Measurements from ENCODE around the gene PPP2R5D. TPM values are rescaled to one million over a fixed set of nuclear protein-coding genes. Genes with fewer than 3 reads are reported as not detected.
A peak's percentile ranks its signal among the peaks of the same experiment; 100 is the strongest.

The PPP2R5D gene
- total RNA-seq, 2 experiments from 2014 or later: 35.0 to 35.6 TPM

DNA sequence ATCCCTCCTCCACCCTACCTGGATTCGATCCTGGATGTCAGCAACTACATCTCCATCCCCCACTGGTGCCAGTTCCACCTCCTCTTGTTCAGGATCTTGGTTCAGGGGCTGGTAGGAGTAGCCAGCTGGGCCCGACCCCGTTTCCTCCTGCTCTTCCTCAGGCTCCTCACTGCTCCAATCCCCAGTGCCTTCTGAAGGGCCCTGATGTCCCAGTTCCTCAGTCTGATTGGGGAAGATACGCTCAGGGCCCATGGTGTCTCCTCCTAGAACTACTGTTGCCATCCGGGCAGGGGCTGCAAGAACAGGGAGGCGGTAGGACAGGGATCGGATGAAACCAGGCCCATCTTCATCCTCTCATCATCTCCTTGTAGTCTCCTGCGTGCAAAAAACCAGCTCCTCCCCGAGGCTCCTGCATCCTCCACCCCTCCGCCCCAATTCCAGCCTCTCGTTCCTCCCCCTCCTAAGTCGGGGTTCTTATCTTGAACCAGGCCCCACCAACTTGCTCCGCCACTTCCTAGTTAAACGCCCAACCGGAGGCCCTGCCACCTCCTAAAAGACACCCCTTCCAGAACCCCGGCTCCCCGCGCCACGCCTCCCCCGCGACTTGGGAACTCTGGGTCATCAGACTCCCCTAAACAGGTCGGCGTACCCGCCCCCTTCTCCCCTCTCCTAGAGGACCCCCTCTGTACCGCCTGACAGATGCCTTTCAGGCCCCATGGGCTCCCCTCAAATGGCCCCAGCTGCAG, 28.9 kb downstream of the PPP2R5D start:
- TF ChIP-seq, protein P1, sequence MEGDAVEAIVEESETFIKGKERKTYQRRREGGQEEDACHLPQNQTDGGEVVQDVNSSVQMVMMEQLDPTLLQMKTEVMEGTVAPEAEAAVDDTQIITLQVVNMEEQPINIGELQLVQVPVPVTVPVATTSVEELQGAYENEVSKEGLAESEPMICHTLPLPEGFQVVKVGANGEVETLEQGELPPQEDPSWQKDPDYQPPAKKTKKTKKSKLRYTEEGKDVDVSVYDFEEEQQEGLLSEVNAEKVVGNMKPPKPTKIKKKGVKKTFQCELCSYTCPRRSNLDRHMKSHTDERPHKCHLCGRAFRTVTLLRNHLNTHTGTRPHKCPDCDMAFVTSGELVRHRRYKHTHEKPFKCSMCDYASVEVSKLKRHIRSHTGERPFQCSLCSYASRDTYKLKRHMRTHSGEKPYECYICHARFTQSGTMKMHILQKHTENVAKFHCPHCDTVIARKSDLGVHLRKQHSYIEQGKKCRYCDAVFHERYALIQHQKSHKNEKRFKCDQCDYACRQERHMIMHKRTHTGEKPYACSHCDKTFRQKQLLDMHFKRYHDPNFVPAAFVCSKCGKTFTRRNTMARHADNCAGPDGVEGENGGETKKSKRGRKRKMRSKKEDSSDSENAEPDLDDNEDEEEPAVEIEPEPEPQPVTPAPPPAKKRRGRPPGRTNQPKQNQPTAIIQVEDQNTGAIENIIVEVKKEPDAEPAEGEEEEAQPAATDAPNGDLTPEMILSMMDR (conservative IDR thresholded peaks at IDR 0.05; ENCODE audit: low read length): no peak
- no peak for TF ChIP-seq EZH2phosphoT487 (IDR thresholded peaks at IDR 0.05; ENCODE audit: borderline replicate concordance, low read depth, low read length)
- no TSS peak for BruUV-seq (replicated peaks)
- H3K4me2 ChIP-seq (ENCODE audit: low read length): peak overlapping the region; percentile 99
- H3K36me3 ChIP-seq (ENCODE audit: insufficient read depth, low read length): peaks cover 51% of the 10 kb centered on the region; the same call in 1 of the 2 replicates
- no peaks in the 10 kb centered on the region for H4K20me1 ChIP-seq (ENCODE audit: insufficient read depth, low read length)
- CTCF ChIA-PET (ENCODE audit: unreplicated experiment): interaction anchor here (1.0 kb wide), 2 partner anchors 28 to 34 kb away, joined by 3 read pairs; partner anchors contain the start of gene PEX6
- POLR2A ChIA-PET: interaction anchor here (0.6 to 1.6 kb wide), 9 partner anchors 10 to 542 kb away, joined by 3 to 10 read pairs (median 4); partner anchors contain the start of genes CNPY3, KLC4, MRPL2 and PPP2R5D
- peak overlapping the region; percentile 86 for H3K4me3 ChIP-seq (ENCODE audit: low read depth, low read length, poor library complexity, severe bottlenecking)
- DNase-seq (ENCODE audit: low spot score): peak; percentile 29
- no peaks in the 10 kb centered on the region for H3K9me2 ChIP-seq (ENCODE audit: insufficient read depth, low read length)
- H3K9me3 ChIP-seq (ENCODE audit: low read length): no peaks in the 10 kb centered on the region
- intact Hi-C loops (cut with micrococcal nuclease; ENCODE audit: unreplicated experiment): no loop called here
- H3K27ac ChIP-seq (ENCODE audit: low read depth, low read length, poor library complexity, severe bottlenecking): peak overlapping the region; percentile 37
- peak overlapping the region; percentile 69 for H2AFZ ChIP-seq (ENCODE audit: low read length)
- peaks cover 30% of the 10 kb centered on the region for H3K79me2 ChIP-seq (ENCODE audit: insufficient read depth, low read depth, low read length)
- peaks cover 35% of the 10 kb centered on the region for H3K4me1 ChIP-seq (ENCODE audit: insufficient read depth, low read length, poor library complexity, severe bottlenecking)

DNA sequence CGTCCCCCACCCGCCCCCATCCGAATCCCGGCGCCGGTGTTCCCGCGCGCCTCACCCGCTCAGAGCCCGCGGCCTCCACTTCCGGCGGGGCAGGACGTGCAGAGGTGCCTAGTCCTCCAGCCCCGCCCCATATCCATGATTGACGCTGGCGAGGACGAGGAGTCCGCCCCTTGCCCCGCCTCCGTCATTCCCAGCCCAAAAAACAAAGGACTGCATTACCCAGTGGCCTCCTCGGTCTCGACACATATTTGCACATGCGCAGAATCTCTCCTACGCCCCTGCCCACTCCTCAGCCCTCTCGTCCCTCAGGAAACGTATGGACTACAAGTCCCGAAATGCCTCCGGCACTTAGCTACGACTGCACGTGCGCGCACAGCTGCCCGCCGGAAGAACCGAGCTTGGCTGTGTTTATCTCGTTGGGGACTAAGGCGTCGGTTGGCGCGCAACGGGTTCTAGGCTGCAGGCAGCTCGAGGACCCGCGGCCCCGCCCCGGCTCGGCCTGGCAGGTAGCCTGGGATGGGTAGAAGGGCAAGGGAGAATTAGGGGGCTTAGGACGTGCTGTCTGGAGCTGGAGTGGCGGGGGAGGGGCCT, 29.6 kb downstream of the PPP2R5D start, which contains the start of the genes KLHDC3 and MEA1:
KLHDC3 (plus strand) TSS at position 407 of the 591 bp plus-strand sequence. CDS start 2,944 bp downstream, outside the sequence.
MEA1 (minus strand) TSS at position 104 of the 591 bp plus-strand sequence. CDS start 133 bp downstream, outside the sequence.
- H3K27ac ChIP-seq (ENCODE audit: low read depth, low read length, poor library complexity, severe bottlenecking): peak within 1 kb of the TSS; percentile 43
- peak; percentile 100 for DNase-seq (ENCODE audit: low spot score)
- ChIA-PET CTCF (ENCODE audit: unreplicated experiment) (interaction anchor here (0.5 to 1.6 kb wide), 5 partner anchors 28 to 268 kb away, joined by 3 to 5 read pairs (median 3); partner anchors contain the start of genes PEX6 and TBCC), POLR2A (interaction anchor here (0.6 to 1.6 kb wide), 14 partner anchors 9 to 726 kb away, joined by 3 to 10 read pairs (median 4); partner anchors contain the start of genes CNPY3, KLC4, MRPL2 and PEX6)
- peak within 1 kb of the TSS; percentile 69 for H2AFZ ChIP-seq (ENCODE audit: low read length)
- peak within 1 kb of the TSS; percentile 86 for H3K4me3 ChIP-seq (ENCODE audit: low read depth, low read length, poor library complexity, severe bottlenecking)
- peak within 1 kb of the TSS; percentile 99 for H3K4me2 ChIP-seq (ENCODE audit: low read length)
- TF ChIP-seq, protein P1 (conservative IDR thresholded peaks at IDR 0.05; ENCODE audit: low read length): no peak
- no peak for TF ChIP-seq EZH2phosphoT487 (IDR thresholded peaks at IDR 0.05; ENCODE audit: borderline replicate concordance, low read depth, low read length)
- H3K36me3 ChIP-seq (ENCODE audit: insufficient read depth, low read length): peaks cover 51% of the 10 kb centered on the region; the same call in 1 of the 2 replicates
- H3K4me1 ChIP-seq (ENCODE audit: insufficient read depth, low read length, poor library complexity, severe bottlenecking): peaks cover 31% of the 10 kb centered on the region
- no peaks in the 10 kb centered on the region for H3K9me2 ChIP-seq (ENCODE audit: insufficient read depth, low read length)
- no peaks in the 10 kb centered on the region for H3K9me3 ChIP-seq (ENCODE audit: low read length)
- no TSS peak for BruUV-seq (replicated peaks)
- no peaks in the 10 kb centered on the region for H4K20me1 ChIP-seq (ENCODE audit: insufficient read depth, low read length)
- intact Hi-C loops (cut with micrococcal nuclease; ENCODE audit: unreplicated experiment): loop anchor here (1.0 to 2.0 kb wide), 2 partner anchors 39 to 85 kb away; partner anchors contain the start of genes CNPY3 and CUL7
- peaks cover 30% of the 10 kb centered on the region for H3K79me2 ChIP-seq (ENCODE audit: insufficient read depth, low read depth, low read length)
